B cell (primary cell): ENCODE data around the gene BCL2L11. TPM values are rescaled to one million over a fixed set of nuclear protein-coding genes. Genes with fewer than 3 reads are reported as not detected.

Source experiments
- ATAC-seq: fragments of 200-7000 bp; cut with Tn5 transposase; one replicate; pipeline ENCODE4 v1.10.0; 2021; ENCODE audit warnings: low read depth, mild to moderate bottlenecking, moderate number of reproducible peaks, moderate library complexity
- CTCF ChIA-PET: fragments of 350-600 bp; sonication (Branson Sonifier 250); formaldehyde crosslinking; loops from one replicate; lab custom pipeline; 2021; ENCODE audit warnings: antibody characterized with exemption, inconsistent platforms; lab: Charles Lee
- POLR2A ChIA-PET: fragments of 350-600 bp; sonication (Branson Sonifier 250); formaldehyde crosslinking; loops from one replicate; lab custom pipeline; 2021; ENCODE audit warnings: antibody characterized with exemption; lab: Charles Lee
- DNase-seq: peaks from one replicate; pipeline ENCODE4 v3.0.0; 2013
- H2AFZ ChIP-seq: 2 replicates; pipeline ENCODE4 v1.6.1; 2012; ENCODE audit warnings: mild to moderate bottlenecking, low read depth, low read length; ENCODE audit not compliant: insufficient read depth, poor library complexity, severe bottlenecking
- H3K27ac ChIP-seq, 2 donors: 1 replicate in 1 of 2; 2 replicates in 1 of 2; pipeline ENCODE4 v1.5.1; 2012 to 2013; ENCODE audit warnings: low read length in 2 of 2, mild to moderate bottlenecking in 2 of 2, moderate library complexity in 1 of 2
- H3K27me3 ChIP-seq, 4 experiments: fragments of 200-600 bp in 1 of 4; sonication (generic) in 1 of 4; replicated peaks in 1 of 4; 1 replicate in 2 of 4; 2 replicates in 2 of 4; pipeline versions ENCODE4 v1.6.1 to v1.7.0; 2013 to 2016; ENCODE audit warnings: low read length in 3 of 4, mild to moderate bottlenecking in 2 of 4, mixed read lengths in 1 of 4, moderate library complexity in 1 of 4; ENCODE audit not compliant: insufficient read depth in 4 of 4, control insufficient read depth in 3 of 4; ENCODE audit errors: control extremely low read depth in 1 of 4
- H3K36me3 ChIP-seq, 2 experiments: replicated peaks in 1 of 2; 1 replicate in 1 of 2; 2 replicates in 1 of 2; pipeline versions ENCODE4 v1.6.1 to v1.7.1; 2013; ENCODE audit warnings: low read length in 1 of 2; ENCODE audit not compliant: insufficient read depth in 2 of 2, control insufficient read depth in 1 of 2; ENCODE audit errors: control extremely low read depth in 1 of 2, extremely low read depth in 1 of 2
- H3K4me1 ChIP-seq, 2 donors: fragments of 200-600 bp in 1 of 2; sonication (generic) in 1 of 2; 1 replicate in 1 of 2; 2 replicates in 1 of 2; pipeline versions ENCODE4 v1.5.1 to v1.6.1; 2013 to 2017; ENCODE audit warnings: low read length in 2 of 2; ENCODE audit not compliant: control insufficient read depth in 2 of 2, insufficient read depth in 2 of 2
- H3K4me2 ChIP-seq: replicated peaks from 2 replicates; pipeline ENCODE3; 2012; ENCODE audit warnings: mild to moderate bottlenecking, low read depth, low read length; ENCODE audit not compliant: poor library complexity, severe bottlenecking
- H3K4me3 ChIP-seq, 5 experiments: fragments of 200-600 bp in 1 of 5; sonication (generic) in 1 of 5; 1 replicate in 3 of 5; 2 replicates in 2 of 5; pipeline versions ENCODE4 v1.5.1 to v1.7.0; 2011 to 2016; ENCODE audit warnings: low read length in 4 of 5, mild to moderate bottlenecking in 4 of 5, low read depth in 2 of 5, control low read depth in 1 of 5, moderate library complexity in 1 of 5; ENCODE audit not compliant: insufficient read depth in 1 of 5; ENCODE audit errors: control extremely low read depth in 1 of 5, extremely low read depth in 1 of 5
- H3K79me2 ChIP-seq: fragments of 200-600 bp; sonication (generic); one replicate; pipeline ENCODE4 v1.6.0; 2016; ENCODE audit warnings: low read length; ENCODE audit not compliant: control insufficient read depth, insufficient read depth
- H3K9ac ChIP-seq: fragments of 200-600 bp; sonication (generic); 2 replicates; pipeline ENCODE4 v1.6.1; 2017; ENCODE audit warnings: mild to moderate bottlenecking, low read length, moderate library complexity
- H3K9me3 ChIP-seq, 3 donors: one replicate each; pipeline versions ENCODE4 v1.6.1 to v1.7.1; 2013; ENCODE audit warnings: low read length in 2 of 3; ENCODE audit not compliant: control insufficient read depth in 2 of 3, insufficient read depth in 1 of 3; ENCODE audit errors: control extremely low read depth in 1 of 3
- H4K20me1 ChIP-seq: 2 replicates; pipeline ENCODE4 v1.6.0; 2012; ENCODE audit warnings: mild to moderate bottlenecking, low read length; ENCODE audit not compliant: insufficient read depth, control insufficient read depth, poor library complexity, severe bottlenecking
- H3K27ac Mint-ChIP-seq: one replicate; pipeline ENCODE4 v1.8.0; 2021; ENCODE audit warnings: mixed read lengths
- H3K27me3 Mint-ChIP-seq: one replicate; pipeline ENCODE4 v1.8.0; 2021; ENCODE audit warnings: mixed read lengths
- H3K4me1 Mint-ChIP-seq: one replicate; pipeline ENCODE4 v1.8.0; 2021; ENCODE audit warnings: mixed read lengths
- H3K4me3 Mint-ChIP-seq: one replicate; pipeline ENCODE4 v1.8.0; 2021; ENCODE audit warnings: mixed read lengths
- H3K9me3 Mint-ChIP-seq: one replicate; pipeline ENCODE4 v1.8.0; 2022; ENCODE audit warnings: mixed read lengths; ENCODE audit not compliant: insufficient read depth
- CTCF ChIP-seq: fragments of 200-600 bp; IDR thresholded peaks from one replicate; pipeline ENCODE4 v1.8.0; 2022; ENCODE audit warnings: antibody characterized with exemption, mild to moderate bottlenecking
- EZH2 ChIP-seq: IDR thresholded peaks from 2 replicates; pipeline ENCODE4 v1.6.1; 2012; ENCODE audit warnings: borderline replicate concordance, low read depth, mild to moderate bottlenecking, moderate library complexity, low read length; ENCODE audit not compliant: insufficient read depth, poor library complexity, severe bottlenecking
- WGBS: methylation state at CpG from one replicate; pipeline ENCODE4 v1.1.5; 2013; ENCODE audit warnings: missing lambda C conversion rate; ENCODE audit not compliant: insufficient coverage; 5-methylcytosine and 5-hydroxymethylcytosine counted together
- intact Hi-C: fragments of 100-400 bp; cut with micrococcal nuclease; formaldehyde crosslinking; loops from one replicate; pipeline ENCODE4 v1.10.0; 2022
- polyA plus RNA-seq: library from polyadenylated mRNA; depleted of rRNA; stranded (reverse); fragments of >200 nt; gene quantifications from 2 replicates; pipeline ENCODE4 v1.2.3, GENCODE V29; 2012
- total RNA-seq, 2 donors: library from RNA; stranded (reverse); fragments of 120-200 nt in 1 of 2; gene quantifications; 1 replicate in 1 of 2; 2 replicates in 1 of 2; pipeline versions ENCODE4 v1.2.3 to v1.2.4, GENCODE V29; 2013 to 2022

BCL2L11 gene
- total and polyA plus RNA-seq, 2 donors (not counting 1 experiment from before 2014, with no cell fraction given) = 13.8 to 164 TPM

DNA sequence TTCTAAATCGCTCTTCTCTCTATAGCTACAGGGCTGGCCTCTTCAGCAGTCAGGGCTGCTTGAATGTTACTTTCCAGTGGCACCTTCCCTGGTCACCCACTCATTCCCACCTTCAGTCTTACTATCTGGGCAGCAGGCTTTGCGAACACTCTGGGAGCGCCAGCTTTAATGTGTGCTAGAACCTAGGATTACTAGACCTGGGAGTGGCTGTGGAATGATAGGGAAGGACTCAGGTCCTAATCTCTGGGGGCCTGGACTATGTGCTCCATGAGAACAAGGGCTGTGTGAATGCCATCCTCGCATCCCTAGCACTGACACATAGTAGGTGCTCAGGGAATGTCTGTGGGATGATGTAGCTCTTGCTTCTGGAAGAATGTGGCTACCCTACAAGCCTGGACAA lies 57.6 kb downstream of the BCL2L11 start:
- H2AFZ ChIP-seq = no peak overlapping the region
- Mint-ChIP-seq H3K9me3 (no peaks in the 10 kb centered on the region), H3K27me3 (peaks cover 20% of the 10 kb centered on the region), H3K4me3 (no peak overlapping the region), H3K4me1 (no peaks in the 10 kb centered on the region), H3K27ac (no peak overlapping the region)
- peaks cover 0 to 7% (median 0%) of the 10 kb centered on the region in 4 experiments for H3K27me3 ChIP-seq
- POLR2A ChIA-PET = no interaction called here
- no peaks in the 10 kb centered on the region for H3K79me2 ChIP-seq
- TF ChIP-seq EZH2 (no peak), CTCF (no peak)
- H4K20me1 ChIP-seq = no peaks in the 10 kb centered on the region
- DNase-seq = no peak
- no peak overlapping the region for H3K4me2 ChIP-seq
- no peaks in the 10 kb centered on the region for H3K9me3 ChIP-seq
- intact Hi-C loops = no loop called here
- no peaks in the 10 kb centered on the region for H3K36me3 ChIP-seq
- H3K4me1 ChIP-seq = no peaks in the 10 kb centered on the region
- H3K27ac ChIP-seq = no peak overlapping the region
- H3K4me3 ChIP-seq = no peak overlapping the region
- H3K9ac ChIP-seq = no peak overlapping the region
- CTCF ChIA-PET = no interaction called here
- 94% methylated on average over 3 of the region's 4 CpGs for WGBS
- ATAC-seq = no peak

GRCh38 chr2:111178730-111179405 lies 58.2 kb downstream of the BCL2L11 start:
- H3K27me3 Mint-ChIP-seq = peaks cover 20% of the 10 kb centered on the region
- no peaks in the 10 kb centered on the region for H3K9me3 Mint-ChIP-seq
- H3K4me3 ChIP-seq = no peak overlapping the region
- H3K4me3 Mint-ChIP-seq = no peak overlapping the region
- no peaks in the 10 kb centered on the region for H3K36me3 ChIP-seq
- no peak overlapping the region for H3K27ac Mint-ChIP-seq
- H4K20me1 ChIP-seq = no peaks in the 10 kb centered on the region
- no peak overlapping the region for H3K27ac ChIP-seq
- intact Hi-C loops = no loop called here
- TF ChIP-seq CTCF = no peak
- TF ChIP-seq EZH2 = no peak
- H3K27me3 ChIP-seq = peaks cover 0 to 7% (median 0%) of the 10 kb centered on the region in 4 experiments
- ChIA-PET CTCF (no interaction called here), POLR2A (no interaction called here)
- DNase-seq (no peak), ATAC-seq (no peak)
- no peaks in the 10 kb centered on the region for H3K4me1 Mint-ChIP-seq
- no peaks in the 10 kb centered on the region for H3K79me2 ChIP-seq
- no peaks in the 10 kb centered on the region for H3K9me3 ChIP-seq
- no peak overlapping the region for H2AFZ ChIP-seq
- no peak overlapping the region for H3K4me2 ChIP-seq
- no peaks in the 10 kb centered on the region for H3K4me1 ChIP-seq
- 90% methylated on average over 3 of the region's 5 CpGs for WGBS
- H3K9ac ChIP-seq = no peak overlapping the region
